ENCODE results near the gene CDH15.

GRCh38 chr16:89210165-89210903 lies 38.8 kb downstream of the CDH15 start:
- TF ChIP-seq CTCF (IDR thresholded peaks at IDR 0.05) (no peak), CBFB (CRISPR knock-in tag; IDR thresholded peaks at IDR 0.05; ENCODE audit: low read depth) (no peak), ATF3 (CRISPR knock-in tag; conservative IDR thresholded peaks at IDR 0.05) (no peak), SOX15 (CRISPR knock-in tag; IDR thresholded peaks at IDR 0.05) (no peak), NR2C2 (CRISPR knock-in tag; IDR thresholded peaks at IDR 0.05) (no peak), ZBTB21 (CRISPR knock-in tag; IDR thresholded peaks at IDR 0.05; ENCODE audit: borderline replicate concordance) (no peak), E2F1 (CRISPR knock-in tag; IDR thresholded peaks at IDR 0.05) (no peak), HMGXB4 (CRISPR knock-in tag; IDR thresholded peaks at IDR 0.05) (no peak), FOXJ3 (CRISPR knock-in tag; IDR thresholded peaks at IDR 0.05; ENCODE audit: borderline replicate concordance) (no peak), NR3C1 (CRISPR knock-in tag; conservative IDR thresholded peaks at IDR 0.05; ENCODE audit: low read depth) (no peak), MAX (CRISPR knock-in tag; IDR thresholded peaks at IDR 0.05) (no peak), ATF2 (CRISPR knock-in tag; IDR thresholded peaks at IDR 0.05; ENCODE audit: borderline replicate concordance, low read depth) (no peak), SP1 (CRISPR knock-in tag; conservative IDR thresholded peaks at IDR 0.05) (no peak), PREB (CRISPR knock-in tag; IDR thresholded peaks at IDR 0.05; ENCODE audit: borderline replicate concordance) (no peak)

Measured in WTC11 (cell line).